GM18868 (cell line): ENCODE measurements around the gene ZG16B.

Experiments used
- ATAC-seq: cut with Tn5 transposase; IDR thresholded peaks from one replicate; pipeline ENCODE4 v1.9.1; 2021; ENCODE audit warnings: mild to moderate bottlenecking, moderate library complexity; ENCODE audit not compliant: unreplicated experiment

Gene ZG16B

GRCh38 chr16:2804728-2805127, 25.4 kb upstream of the ZG16B start:
- ATAC-seq, result no peak

GRCh38 chr16:2806286-2806685, 23.8 kb upstream of the ZG16B start:
- ATAC-seq, result no peak

GRCh38 chr16:2808181-2808580, 21.9 kb upstream of the ZG16B start:
- ATAC-seq, result no peak

- ATAC-seq, result no peak
Observed at GRCh38 chr16:2809149-2809760, 20.8 kb upstream of the ZG16B start.

GRCh38 chr16:2810651-2811050, 19.5 kb upstream of the ZG16B start:
- no peak for ATAC-seq

- no peak for ATAC-seq
Observed at GRCh38 chr16:2811703-2812471, 18.2 kb upstream of the ZG16B start.

- ATAC-seq, result no peak
Observed at GRCh38 chr16:2813771-2814221, 16.3 kb upstream of the ZG16B start.

- no peak for ATAC-seq
Observed at GRCh38 chr16:2814551-2815298, 15.4 kb upstream of the ZG16B start.

GRCh38 chr16:2815299-2815771, 14.8 kb upstream of the ZG16B start:
- ATAC-seq, result no peak

GRCh38 chr16:2816751-2817339, 13.3 kb upstream of the ZG16B start, which contains the start of gene PRSS21:
Gene PRSS21 (plus strand): TSS chr16:2817237. CDS start chr16:2817269, 32 bp downstream.
- no peak for ATAC-seq

GRCh38 chr16:2817340-2818271, 12.5 kb upstream of the ZG16B start:
- ATAC-seq, result no peak

GRCh38 chr16:2818272-2818876, 11.7 kb upstream of the ZG16B start:
- ATAC-seq, result no peak

GRCh38 chr16:2819179-2819938, 10.7 kb upstream of the ZG16B start:
- no peak for ATAC-seq

- no peak for ATAC-seq
Observed at GRCh38 chr16:2819939-2820835, 9.9 kb upstream of the ZG16B start.

- ATAC-seq, result no peak
Observed at GRCh38 chr16:2820836-2821486, 9.1 kb upstream of the ZG16B start.

GRCh38 chr16:2821487-2822157, 8.5 kb upstream of the ZG16B start:
- no peak for ATAC-seq

GRCh38 chr16:2822158-2822495, 8.0 kb upstream of the ZG16B start:
- no peak for ATAC-seq
